Stomach (tissue), 4 donors: ENCODE measurements around the gene MIOX.

Source experiments
- CTCF ChIP-seq, 7 experiments: fragments of 450-650 bp in 4 of 7; fragments of 200-600 bp in 3 of 7; sonication (generic) in 3 of 7; IDR thresholded peaks; one replicate each; pipeline ENCODE4 v1.5.1; 2016 to 2019; ENCODE audit warnings: antibody characterized with exemption in 7 of 7, control low read depth in 2 of 7, mild to moderate bottlenecking in 1 of 7
- POLR2A ChIP-seq, 4 donors: fragments of 450-650 bp; IDR thresholded peaks; one replicate each; pipeline ENCODE4 v1.6.1; 2016; ENCODE audit warnings: antibody characterized with exemption in 4 of 4, control low read depth in 2 of 4, mild to moderate bottlenecking in 1 of 4, moderate library complexity in 1 of 4

GRCh38 chr22:50459496-50460140 lies 27.0 kb upstream of the MIOX start:
- no peak for TF ChIP-seq POLR2A (IDR thresholded peaks at IDR 0.05)
- no peak for TF ChIP-seq CTCF (IDR thresholded peaks at IDR 0.05)
